ENCODE results near the gene PRKAG1. TPM values are rescaled to one million over a fixed set of nuclear protein-coding genes. Genes with fewer than 3 reads are reported as not detected.

Gene PRKAG1
- total RNA-seq, 1 donor from 2014 or later = 75.6 TPM

- Mint-ChIP-seq H3K4me3 (ENCODE audit: unreplicated experiment) (no peak overlapping the region), H3K9me3 (ENCODE audit: unreplicated experiment) (no peaks in the 10 kb centered on the region), H3K27me3 (ENCODE audit: unreplicated experiment) (peaks cover 24% of the 10 kb centered on the region), H3K27ac (ENCODE audit: unreplicated experiment) (no peak overlapping the region), H3K36me3 (ENCODE audit: unreplicated experiment) (no peaks in the 10 kb centered on the region), H3K4me1 (ENCODE audit: unreplicated experiment) (peaks cover 18% of the 10 kb centered on the region)
- TF ChIP-seq CTCF (IDR thresholded peaks at IDR 0.05) = no peak
- no peak for DNase-seq (ENCODE audit: extremely low spot score, unreplicated experiment)
Observed at GRCh38 chr12:48994224-48995085, 24.1 kb downstream of the PRKAG1 start.

- H3K4me3 Mint-ChIP-seq (ENCODE audit: unreplicated experiment) = no peak overlapping the region
- peaks cover 29% of the 10 kb centered on the region for H3K27me3 Mint-ChIP-seq (ENCODE audit: unreplicated experiment)
- peaks cover 16% of the 10 kb centered on the region for H3K4me1 Mint-ChIP-seq (ENCODE audit: unreplicated experiment)
- no peaks in the 10 kb centered on the region for H3K9me3 Mint-ChIP-seq (ENCODE audit: unreplicated experiment)
- no peak overlapping the region for H3K27ac Mint-ChIP-seq (ENCODE audit: unreplicated experiment)
- no peak for DNase-seq (ENCODE audit: extremely low spot score, unreplicated experiment)
- H3K36me3 Mint-ChIP-seq (ENCODE audit: unreplicated experiment) = no peaks in the 10 kb centered on the region
- TF ChIP-seq CTCF (IDR thresholded peaks at IDR 0.05) = no peak
Observed at GRCh38 chr12:48993787-48994186, 24.8 kb downstream of the PRKAG1 start.

- Mint-ChIP-seq H3K4me3 (ENCODE audit: unreplicated experiment) (no peak overlapping the region), H3K4me1 (ENCODE audit: unreplicated experiment) (peaks cover 4% of the 10 kb centered on the region), H3K27me3 (ENCODE audit: unreplicated experiment) (peaks cover 49% of the 10 kb centered on the region), H3K9me3 (ENCODE audit: unreplicated experiment) (no peaks in the 10 kb centered on the region), H3K36me3 (ENCODE audit: unreplicated experiment) (no peaks in the 10 kb centered on the region), H3K27ac (ENCODE audit: unreplicated experiment) (no peak overlapping the region)
- no peak for DNase-seq (ENCODE audit: extremely low spot score, unreplicated experiment)
- no peak for TF ChIP-seq CTCF (IDR thresholded peaks at IDR 0.05)
Observed at GRCh38 chr12:48991247-48992050, 27.1 kb downstream of the PRKAG1 start.

- Mint-ChIP-seq H3K36me3 (ENCODE audit: unreplicated experiment) (no peaks in the 10 kb centered on the region), H3K27ac (ENCODE audit: unreplicated experiment) (no peak overlapping the region), H3K4me1 (ENCODE audit: unreplicated experiment) (peaks cover 9% of the 10 kb centered on the region), H3K27me3 (ENCODE audit: unreplicated experiment) (peaks cover 58% of the 10 kb centered on the region), H3K4me3 (ENCODE audit: unreplicated experiment) (no peak overlapping the region), H3K9me3 (ENCODE audit: unreplicated experiment) (no peaks in the 10 kb centered on the region)
- TF ChIP-seq CTCF (IDR thresholded peaks at IDR 0.05) = no peak
- DNase-seq (ENCODE audit: extremely low spot score, unreplicated experiment) = no peak
Observed at GRCh38 chr12:48990552-48990951, 28.0 kb downstream of the PRKAG1 start.
